ENCODE results near the gene ZNF546.

ZNF546 gene

GRCh38 chr19:39994361-39994760 lies 2.5 kb upstream of the ZNF546 start:
- TF ChIP-seq CTCF (IDR thresholded peaks at IDR 0.05), result no peak

GRCh38 chr19:39995794-39996193 lies 1.1 kb upstream of the ZNF546 start:
- no peak for TF ChIP-seq CTCF (IDR thresholded peaks at IDR 0.05)

- TF ChIP-seq CTCF (IDR thresholded peaks at IDR 0.05), result no peak
Observed at GRCh38 chr19:39996218-39996810, 546 bp upstream of the ZNF546 start.

- no peak for TF ChIP-seq CTCF (IDR thresholded peaks at IDR 0.05)
Observed at GRCh38 chr19:39997638-39998216, 867 bp downstream of the ZNF546 start.

GRCh38 chr19:39998501-39998900 lies 1.6 kb downstream of the ZNF546 start:
- TF ChIP-seq CTCF (IDR thresholded peaks at IDR 0.05), result no peak

- TF ChIP-seq CTCF (IDR thresholded peaks at IDR 0.05), result no peak
Observed at GRCh38 chr19:40005691-40006272, 8.9 kb downstream of the ZNF546 start.

- TF ChIP-seq CTCF (IDR thresholded peaks at IDR 0.05), result no peak
Observed at GRCh38 chr19:40006273-40006691, 9.4 kb downstream of the ZNF546 start.
